Karpas-422 (cell line): ENCODE measurements around the gene MTA1. TPM values are rescaled to one million over a fixed set of nuclear protein-coding genes. Genes with fewer than 3 reads are reported as not detected.

Experiments
- DNase-seq: peaks from one replicate; pipeline ENCODE4 v3.0.0-alpha.2; 2015
- H2AFZ ChIP-seq: fragments of 200-600 bp; sonication (generic); 2 replicates; pipeline ENCODE4 v1.6.1; 2014; ENCODE audit warnings: antibody characterized with exemption, low read length, mixed read lengths
- H3K27ac ChIP-seq: fragments of 200-600 bp; sonication (generic); 2 replicates; pipeline ENCODE4 v1.5.1; 2014; ENCODE audit warnings: mild to moderate bottlenecking, low read length, moderate library complexity
- H3K27me3 ChIP-seq: fragments of 200-600 bp; sonication (generic); 2 replicates; pipeline ENCODE4 v1.6.1; 2014; ENCODE audit warnings: low read length, mixed read lengths
- H3K36me3 ChIP-seq: fragments of 200-600 bp; sonication (generic); 2 replicates; pipeline ENCODE4 v1.6.1; 2014; ENCODE audit warnings: low read length, mixed read lengths; ENCODE audit not compliant: insufficient read depth
- H3K4me1 ChIP-seq: fragments of 200-600 bp; sonication (generic); 2 replicates; pipeline ENCODE4 v1.6.1; 2014; ENCODE audit warnings: mild to moderate bottlenecking, low read length, mixed read lengths
- H3K4me2 ChIP-seq: fragments of 200-600 bp; sonication (generic); 2 replicates; pipeline ENCODE4 v1.6.1; 2014; ENCODE audit warnings: low read length, low read depth, mild to moderate bottlenecking; ENCODE audit not compliant: poor library complexity, severe bottlenecking
- H3K4me3 ChIP-seq: fragments of 200-600 bp; sonication (generic); 2 replicates; pipeline ENCODE4 v1.5.1; 2014; ENCODE audit warnings: mild to moderate bottlenecking, antibody characterized with exemption, low read length, mixed read lengths
- H3K79me2 ChIP-seq: fragments of 200-600 bp; sonication (generic); 2 replicates; pipeline ENCODE4 v1.6.1; 2014; ENCODE audit warnings: mild to moderate bottlenecking, low read length, mixed read lengths
- H3K9ac ChIP-seq: fragments of 200-600 bp; sonication (generic); 2 replicates; pipeline ENCODE4 v1.6.0; 2014; ENCODE audit warnings: low read length
- H3K9me2 ChIP-seq: fragments of 200-600 bp; sonication (generic), shearing (Covaris generic); replicated peaks from 2 replicates; pipeline ENCODE4 v1.6.0; 2014; ENCODE audit warnings: mild to moderate bottlenecking, low read length, moderate library complexity; ENCODE audit not compliant: insufficient read depth
- H3K9me3 ChIP-seq: fragments of 300-700, 200-600 bp; sonication (generic); 2 replicates; pipeline ENCODE4 v1.6.1; 2014; ENCODE audit warnings: low read length, mixed read lengths
- H4K20me1 ChIP-seq: fragments of 200-600 bp; sonication (generic); 2 replicates; pipeline ENCODE4 v1.6.1; 2014; ENCODE audit warnings: mild to moderate bottlenecking, antibody characterized with exemption, low read length, low read depth; ENCODE audit not compliant: insufficient read depth
- total RNA-seq: library from RNA; depleted of rRNA; stranded (reverse); fragments of >200 nt; shearing (Covaris generic); gene quantifications from 2 replicates; pipeline ENCODE4 v1.2.3, GENCODE V29; 2014; ENCODE audit warnings: low replicate concordance

The MTA1 gene
- total RNA-seq, 1 experiment from 2014 or later = 94.6 TPM

DNA sequence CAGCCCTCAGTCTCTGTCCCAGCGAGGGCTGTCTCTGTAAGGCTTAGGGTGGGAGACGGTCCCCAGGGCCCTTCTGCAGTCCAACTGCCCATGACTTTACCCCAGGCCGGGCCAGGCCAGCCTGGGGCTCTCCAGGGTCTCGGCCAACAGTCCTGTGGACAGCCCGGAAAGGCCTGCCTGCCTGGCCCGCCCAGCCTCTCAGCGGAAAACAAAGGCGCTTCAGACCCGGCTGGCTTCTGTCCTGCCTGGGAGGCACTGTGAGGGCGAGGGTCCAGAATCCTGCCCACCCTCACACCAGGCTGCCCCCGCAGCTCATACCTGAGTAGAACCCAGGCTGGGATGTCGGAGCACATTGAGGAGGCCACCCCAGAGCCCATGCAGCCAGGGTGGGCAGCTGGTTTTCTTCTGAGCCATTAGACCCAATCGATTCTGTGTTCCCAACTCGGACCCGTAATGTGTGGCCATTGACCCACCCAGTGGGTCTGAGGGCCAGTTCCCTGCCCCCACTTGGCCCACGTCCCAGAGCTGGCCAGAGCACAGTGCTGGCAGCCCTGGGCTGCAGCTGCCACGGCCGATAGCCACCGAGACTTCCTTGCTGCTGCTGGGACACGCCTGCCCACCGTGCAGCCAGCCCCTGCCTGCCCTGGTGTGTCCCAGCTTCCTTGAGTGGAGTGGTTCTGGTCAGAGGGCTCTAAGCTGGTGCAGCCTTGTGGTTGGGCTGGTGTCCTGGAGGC, 56.6 kb downstream of the MTA1 start:
- Histone ChIP-seq H4K20me1 (peaks cover 16% of the 10 kb centered on the region; the same call in 1 of the 2 replicates), H3K4me1 (peaks cover 41% of the 10 kb centered on the region), H3K4me3 (no peak overlapping the region), H3K9ac (no peak overlapping the region), H3K4me2 (no peak overlapping the region), H2AFZ (no peak overlapping the region), H3K9me2 (no peaks in the 10 kb centered on the region), H3K9me3 (no peaks in the 10 kb centered on the region), H3K79me2 (no peaks in the 10 kb centered on the region), H3K27ac (no peak overlapping the region), H3K27me3 (no peaks in the 10 kb centered on the region), H3K36me3 (no peaks in the 10 kb centered on the region)
- DNase-seq = no peak

DNA sequence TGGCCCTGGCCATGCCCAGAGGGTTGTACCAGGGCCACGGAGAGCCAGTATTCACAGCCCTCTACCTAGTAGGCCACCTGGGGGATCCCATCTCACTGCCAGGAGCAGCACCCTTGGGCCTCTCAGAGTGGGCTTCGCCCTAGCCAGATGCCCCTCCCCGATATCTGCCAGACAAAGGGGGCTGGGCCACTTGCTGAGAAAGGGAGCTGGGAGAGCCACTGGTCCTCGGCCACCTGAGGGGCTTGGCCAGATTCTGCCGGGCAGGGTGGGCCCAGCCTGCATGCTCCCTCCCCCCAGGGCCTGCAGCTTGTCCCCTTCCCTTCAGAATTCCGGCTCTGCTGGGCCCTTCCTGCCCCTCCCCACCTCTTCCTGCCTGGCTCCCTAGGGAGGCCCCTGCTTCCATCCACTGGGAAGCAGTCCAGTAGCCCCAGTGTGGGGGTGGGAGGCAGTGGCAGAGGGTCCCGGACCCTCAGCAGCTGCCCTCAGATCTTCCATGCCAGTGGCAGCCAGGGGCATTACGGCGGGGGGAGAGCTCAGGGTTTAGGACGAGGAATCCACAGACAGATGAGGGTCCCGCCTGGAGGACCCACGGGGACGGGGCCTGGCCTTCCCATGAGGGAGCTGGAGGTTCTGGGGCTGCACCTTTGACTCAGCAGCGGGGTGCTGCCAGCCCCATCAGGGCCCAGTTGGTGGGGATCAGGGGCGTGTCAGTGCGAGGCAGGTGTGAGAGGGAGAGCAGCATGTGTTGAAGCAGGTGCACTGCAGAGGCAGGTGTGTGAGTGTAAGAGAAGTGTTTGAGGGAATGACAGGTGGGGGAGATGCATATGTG, 57.4 kb downstream of the MTA1 start:
- H3K4me3 ChIP-seq = no peak overlapping the region
- H3K27ac ChIP-seq = no peak overlapping the region
- no peaks in the 10 kb centered on the region for H3K79me2 ChIP-seq
- H3K9ac ChIP-seq = no peak overlapping the region
- no peak for DNase-seq
- no peaks in the 10 kb centered on the region for H3K9me3 ChIP-seq
- no peaks in the 10 kb centered on the region for H3K36me3 ChIP-seq
- no peaks in the 10 kb centered on the region for H3K9me2 ChIP-seq
- no peak overlapping the region for H3K4me2 ChIP-seq
- peaks cover 13% of the 10 kb centered on the region; the same call in 1 of the 2 replicates for H4K20me1 ChIP-seq
- H3K4me1 ChIP-seq = peaks cover 42% of the 10 kb centered on the region
- H2AFZ ChIP-seq = no peak overlapping the region
- H3K27me3 ChIP-seq = no peaks in the 10 kb centered on the region

DNA sequence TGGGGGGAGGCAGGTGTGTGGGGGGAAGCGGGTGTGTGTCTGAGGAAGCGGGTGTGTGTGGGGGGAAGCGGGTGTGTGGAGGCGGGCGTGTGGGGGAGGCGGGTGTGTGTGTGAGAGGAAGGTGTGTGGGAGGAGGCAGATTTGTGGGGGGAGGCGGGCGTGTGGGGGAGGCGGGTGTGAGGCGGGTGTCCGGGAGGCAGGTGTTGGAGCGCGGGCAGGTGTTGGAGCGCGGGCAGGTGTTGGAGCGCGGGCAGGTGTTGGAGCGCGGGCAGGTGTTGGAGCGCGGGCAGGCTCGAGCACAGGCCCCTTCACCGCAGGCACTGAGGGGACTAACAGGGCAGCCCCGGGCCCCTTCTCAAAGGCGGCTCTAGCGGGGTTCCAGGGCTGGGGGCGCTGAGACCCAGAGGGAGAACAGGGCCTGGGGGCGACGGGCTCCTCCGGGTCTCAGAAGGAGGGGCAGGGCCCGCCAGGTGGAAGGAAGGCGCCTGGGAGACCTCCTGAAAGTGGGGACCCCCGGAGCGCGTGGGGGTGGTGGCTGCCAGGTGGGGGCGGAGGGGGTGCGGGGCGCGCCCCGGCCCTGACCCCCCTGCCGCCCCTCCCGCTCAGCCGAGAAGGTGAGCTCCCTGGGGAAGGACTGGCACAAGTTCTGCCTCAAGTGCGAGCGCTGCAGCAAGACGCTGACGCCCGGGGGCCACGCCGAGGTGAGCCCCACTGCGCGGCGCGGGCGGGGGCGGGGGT, 58.2 kb downstream of the MTA1 start:
- H3K9me3 ChIP-seq = no peaks in the 10 kb centered on the region
- peaks cover 42% of the 10 kb centered on the region for H3K4me1 ChIP-seq
- no peak overlapping the region for H3K9ac ChIP-seq
- H3K9me2 ChIP-seq = no peaks in the 10 kb centered on the region
- H3K4me2 ChIP-seq = no peak overlapping the region
- no peaks in the 10 kb centered on the region for H3K36me3 ChIP-seq
- no peak for DNase-seq
- H3K4me3 ChIP-seq = no peak overlapping the region
- H4K20me1 ChIP-seq = peaks cover 16% of the 10 kb centered on the region; the same call in 1 of the 2 replicates
- H3K27me3 ChIP-seq = no peaks in the 10 kb centered on the region
- no peak overlapping the region for H3K27ac ChIP-seq
- no peaks in the 10 kb centered on the region for H3K79me2 ChIP-seq
- H2AFZ ChIP-seq = no peak overlapping the region

- no peak overlapping the region for H2AFZ ChIP-seq
- H3K27ac ChIP-seq = no peak overlapping the region
- no peak overlapping the region for H3K4me3 ChIP-seq
- no peak overlapping the region for H3K4me2 ChIP-seq
- no peaks in the 10 kb centered on the region for H3K79me2 ChIP-seq
- H3K36me3 ChIP-seq = no peaks in the 10 kb centered on the region
- no peaks in the 10 kb centered on the region for H3K9me2 ChIP-seq
- H4K20me1 ChIP-seq = peaks cover 16% of the 10 kb centered on the region; the same call in 1 of the 2 replicates
- no peaks in the 10 kb centered on the region for H3K9me3 ChIP-seq
- DNase-seq = no peak
- peaks cover 35% of the 10 kb centered on the region for H3K4me1 ChIP-seq
- no peaks in the 10 kb centered on the region for H3K27me3 ChIP-seq
- no peak overlapping the region for H3K9ac ChIP-seq
Measured at GRCh38 chr14:105478398-105479251, 59.0 kb downstream of the MTA1 start.

- Histone ChIP-seq H3K9me3 (no peaks in the 10 kb centered on the region), H3K36me3 (no peaks in the 10 kb centered on the region), H4K20me1 (peaks cover 16% of the 10 kb centered on the region; the same call in 1 of the 2 replicates), H3K4me3 (no peak overlapping the region), H3K27me3 (no peaks in the 10 kb centered on the region), H3K79me2 (no peaks in the 10 kb centered on the region), H3K4me2 (no peak overlapping the region), H3K9ac (no peak overlapping the region), H3K27ac (no peak overlapping the region), H3K4me1 (peaks cover 28% of the 10 kb centered on the region), H2AFZ (no peak overlapping the region), H3K9me2 (no peaks in the 10 kb centered on the region)
- DNase-seq = no peak
Measured at GRCh38 chr14:105479431-105480158, 60.0 kb downstream of the MTA1 start.

DNA sequence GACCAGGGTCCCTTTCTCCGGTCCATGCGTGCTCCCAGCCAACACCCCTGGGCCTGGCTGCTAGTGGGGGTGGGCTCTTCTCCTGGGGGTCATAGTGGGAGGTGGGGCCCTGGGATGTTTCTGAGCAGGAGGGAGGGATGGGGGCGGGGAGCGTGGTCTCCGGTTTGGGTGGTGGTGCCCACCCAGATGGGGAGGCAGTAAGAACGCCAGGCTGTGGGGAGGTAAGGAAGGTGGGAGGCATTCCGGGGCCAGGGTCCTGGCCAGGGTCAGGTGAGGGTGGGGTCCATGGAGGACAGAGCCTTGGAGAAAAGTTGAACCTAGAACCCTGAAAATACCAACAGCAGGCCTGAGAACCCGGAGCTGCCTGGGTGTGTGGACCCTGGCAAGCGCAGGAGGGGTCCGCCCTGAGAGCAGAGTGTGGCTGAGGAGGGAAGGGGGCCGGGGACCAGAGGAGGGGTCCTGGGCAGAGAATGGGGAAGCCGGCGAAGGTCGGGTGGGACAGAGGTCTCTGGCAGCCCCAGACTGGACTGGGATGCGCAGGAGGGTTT, 60.6 kb downstream of the MTA1 start:
- H3K4me2 ChIP-seq = no peak overlapping the region

More for the DNA sequence above, 60.6 kb downstream of the MTA1 start:
- Histone ChIP-seq H3K4me3 (no peak overlapping the region), H3K36me3 (no peaks in the 10 kb centered on the region), H3K79me2 (no peaks in the 10 kb centered on the region), H3K27me3 (no peaks in the 10 kb centered on the region), H3K9me3 (no peaks in the 10 kb centered on the region), H3K4me1 (peaks cover 23% of the 10 kb centered on the region), H3K27ac (no peak overlapping the region), H3K9me2 (no peaks in the 10 kb centered on the region), H2AFZ (no peak overlapping the region), H4K20me1 (peaks cover 13% of the 10 kb centered on the region; the same call in 1 of the 2 replicates), H3K9ac (no peak overlapping the region)
- DNase-seq = no peak
